ENCODE measurements around the gene CIITA.

The CIITA gene

GRCh38 chr16:10981697-10982216 is 104.8 kb downstream of the CIITA start:
- peak; percentile 9 for DNase-seq

GRCh38 chr16:10982465-10983150 is 105.6 kb downstream of the CIITA start:
- no peak for DNase-seq

GRCh38 chr16:10983159-10983558 is 106.2 kb downstream of the CIITA start:
- no peak for DNase-seq

- DNase-seq = no peak
These were observed 107.5 kb downstream of the CIITA start for GRCh38 chr16:10984509-10984908.

Data from fibroblast of skin of back (primary cell).